ENCODE measurements around the gene NETO2.
"Not testable (repeated sequence)": the region's sequence is repeated elsewhere in the genome, so short reads cannot be mapped to it uniquely, and the experiment has no call there.

NETO2 gene, protein sequence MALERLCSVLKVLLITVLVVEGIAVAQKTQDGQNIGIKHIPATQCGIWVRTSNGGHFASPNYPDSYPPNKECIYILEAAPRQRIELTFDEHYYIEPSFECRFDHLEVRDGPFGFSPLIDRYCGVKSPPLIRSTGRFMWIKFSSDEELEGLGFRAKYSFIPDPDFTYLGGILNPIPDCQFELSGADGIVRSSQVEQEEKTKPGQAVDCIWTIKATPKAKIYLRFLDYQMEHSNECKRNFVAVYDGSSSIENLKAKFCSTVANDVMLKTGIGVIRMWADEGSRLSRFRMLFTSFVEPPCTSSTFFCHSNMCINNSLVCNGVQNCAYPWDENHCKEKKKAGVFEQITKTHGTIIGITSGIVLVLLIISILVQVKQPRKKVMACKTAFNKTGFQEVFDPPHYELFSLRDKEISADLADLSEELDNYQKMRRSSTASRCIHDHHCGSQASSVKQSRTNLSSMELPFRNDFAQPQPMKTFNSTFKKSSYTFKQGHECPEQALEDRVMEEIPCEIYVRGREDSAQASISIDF

DNA sequence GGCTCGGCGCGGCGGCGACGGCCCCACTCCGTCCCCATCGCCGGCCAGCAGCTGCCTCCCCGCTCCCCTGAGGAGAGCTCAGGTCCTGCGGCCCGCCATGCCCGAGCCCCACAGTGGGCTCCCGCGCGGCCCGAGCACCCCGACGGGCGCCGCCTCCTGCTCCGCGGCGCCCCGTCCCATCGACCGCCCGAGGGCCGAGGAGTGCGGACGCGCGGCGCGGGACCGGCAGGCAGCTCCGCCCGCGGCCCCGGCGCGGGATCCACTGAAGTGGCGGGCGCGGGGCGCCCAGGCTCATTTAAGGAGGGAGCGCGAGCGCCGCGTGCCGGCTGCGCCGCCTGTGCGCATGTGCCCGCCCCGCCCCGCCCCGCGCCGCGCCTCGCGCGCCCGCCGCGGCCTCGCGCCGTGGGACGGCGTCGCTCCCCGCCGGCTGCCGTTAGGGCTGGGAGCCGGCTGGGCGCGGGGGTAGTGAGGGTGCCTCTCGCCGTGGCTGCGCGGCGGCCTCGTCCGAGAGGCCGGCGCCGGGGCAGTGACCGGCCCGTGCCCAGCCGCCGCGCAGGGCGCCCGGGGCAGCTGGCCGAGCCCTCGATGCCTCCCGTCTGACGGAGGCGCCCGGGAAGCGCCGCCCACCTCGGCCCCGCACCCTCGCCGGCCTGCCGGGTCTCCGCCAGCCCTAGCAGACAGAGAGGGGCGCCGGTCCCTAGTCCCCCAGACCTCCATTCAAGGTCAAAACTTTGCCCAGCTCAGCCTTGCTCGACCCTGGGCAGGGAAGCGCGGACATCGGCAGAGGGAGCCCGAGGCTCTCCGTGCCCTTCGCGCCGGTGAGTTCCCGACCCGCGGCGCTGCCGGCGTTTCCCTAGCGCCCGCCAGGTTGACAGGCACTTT is at the start of gene NETO2:
TSS of gene NETO2 (minus strand) at position 269 of the 882 bp plus-strand sequence. CDS start 333 bp downstream, outside the sequence.
- peak; percentile 79 for DNase-seq (ENCODE audit: low spot score)

DNA sequence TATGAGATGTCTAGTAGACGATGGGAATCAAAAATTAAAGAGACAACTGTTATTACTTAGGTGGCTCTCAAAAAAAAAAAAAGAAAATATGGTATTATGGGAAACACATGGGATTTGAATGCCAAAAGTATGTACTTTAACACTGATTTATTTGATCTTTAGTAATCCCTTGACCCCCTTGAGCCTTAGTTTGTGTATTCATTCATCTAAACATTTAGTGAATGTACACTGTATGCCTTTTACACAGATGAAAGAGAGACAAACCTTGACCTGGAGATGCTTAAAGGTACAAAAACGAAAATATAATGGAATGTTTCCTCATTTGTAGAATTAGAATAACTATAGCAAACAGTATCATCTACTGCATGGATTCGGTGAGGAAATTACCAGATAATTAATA is 38.6 kb upstream of the NETO2 start:
- no peak for DNase-seq (ENCODE audit: low spot score)

DNA sequence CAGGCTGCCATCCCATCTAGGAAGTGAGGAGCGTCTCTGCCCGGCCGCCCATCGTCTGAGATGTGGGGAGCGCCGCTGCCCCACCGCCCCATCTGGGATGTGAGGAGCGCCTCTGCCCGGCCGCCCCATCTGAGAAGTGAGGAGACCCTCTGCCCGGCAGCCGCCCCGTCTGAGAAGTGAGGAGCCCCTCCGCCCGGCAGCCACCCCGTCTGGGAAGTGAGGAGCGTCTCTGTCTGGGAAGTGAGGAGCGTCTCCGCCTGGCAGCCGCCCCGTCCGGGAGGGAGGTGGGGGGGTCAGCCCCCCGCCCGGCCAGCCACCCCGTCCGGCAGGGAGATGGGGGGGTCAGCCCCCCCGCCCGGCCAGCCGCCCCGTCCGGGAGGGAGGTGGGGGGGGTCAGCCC is 37.3 kb upstream of the NETO2 start:
- DNase-seq (ENCODE audit: low spot score), result not testable (repeated sequence)

DNA sequence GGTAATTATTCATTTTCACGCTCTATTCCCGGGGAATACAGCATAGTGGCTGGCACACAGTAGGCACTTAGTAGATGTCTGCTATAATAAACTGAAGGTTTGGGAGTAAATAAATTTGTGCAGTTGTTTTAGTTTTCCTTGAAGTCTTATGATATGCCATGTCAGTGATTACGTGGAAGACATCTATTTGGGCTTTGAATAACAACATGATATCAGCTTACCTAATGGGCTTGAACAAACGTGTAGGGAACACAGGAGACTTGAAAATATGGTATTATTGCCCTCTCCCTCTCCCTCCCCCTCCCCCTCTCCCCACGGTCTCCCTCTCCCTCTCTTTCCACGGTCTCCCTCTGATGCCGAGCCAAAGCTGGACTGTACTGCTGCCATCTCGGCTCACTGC is 36.3 kb upstream of the NETO2 start:
- no peak for DNase-seq (ENCODE audit: low spot score)

DNA sequence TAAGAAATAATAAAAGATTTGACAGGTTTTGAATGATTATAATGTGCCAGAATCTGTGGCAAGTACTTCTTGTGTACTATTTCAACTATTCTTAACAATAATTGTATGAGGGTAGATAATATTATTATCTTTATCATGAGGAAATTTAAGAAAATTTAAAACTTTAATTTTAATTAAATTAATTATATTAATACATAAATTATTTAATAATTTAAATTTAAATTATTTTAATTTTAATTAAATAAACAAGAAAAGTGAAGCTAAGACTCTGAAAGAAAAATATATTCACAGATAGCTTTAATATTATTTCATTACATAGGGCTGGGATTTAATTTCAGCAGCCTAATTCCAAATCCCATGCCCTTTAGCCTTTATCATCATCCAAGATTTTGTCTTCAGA is 31.4 kb upstream of the NETO2 start:
- no peak for DNase-seq (ENCODE audit: low spot score)

DNA sequence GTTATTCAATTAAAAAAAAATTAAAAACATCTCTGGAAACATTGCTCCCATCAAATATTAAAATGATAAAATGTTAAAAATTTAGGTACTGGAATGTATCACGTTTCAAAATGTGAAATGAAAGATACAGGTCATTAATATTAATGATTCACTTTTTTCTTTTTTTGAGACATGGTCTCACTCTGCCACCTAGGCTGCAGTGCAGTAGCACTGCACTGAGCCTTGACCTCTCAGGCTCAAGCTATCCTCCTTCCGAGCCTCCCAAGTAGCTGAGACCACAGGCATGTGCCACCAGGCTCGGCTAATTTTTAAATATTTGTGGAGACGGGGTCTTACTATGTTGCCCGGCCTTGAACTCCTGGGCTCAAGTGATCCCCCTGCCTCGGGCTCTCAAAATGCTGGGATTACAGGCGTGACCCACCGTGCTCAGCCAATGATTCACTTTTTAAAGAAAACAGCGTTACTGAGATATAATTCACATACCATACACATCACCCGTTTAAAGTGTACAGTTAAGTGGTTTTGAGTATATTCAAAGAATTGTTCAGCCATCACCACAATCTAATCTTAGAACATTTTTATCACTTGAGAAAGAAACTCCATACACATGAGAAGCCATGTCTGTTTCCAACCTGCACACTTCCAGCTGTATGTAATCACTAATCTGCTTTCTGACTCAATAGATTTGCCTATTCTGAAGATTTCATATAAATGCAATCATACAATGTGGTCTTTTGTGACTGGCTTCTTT is 19.1 kb upstream of the NETO2 start:
- DNase-seq (ENCODE audit: low spot score), result no peak

DNA sequence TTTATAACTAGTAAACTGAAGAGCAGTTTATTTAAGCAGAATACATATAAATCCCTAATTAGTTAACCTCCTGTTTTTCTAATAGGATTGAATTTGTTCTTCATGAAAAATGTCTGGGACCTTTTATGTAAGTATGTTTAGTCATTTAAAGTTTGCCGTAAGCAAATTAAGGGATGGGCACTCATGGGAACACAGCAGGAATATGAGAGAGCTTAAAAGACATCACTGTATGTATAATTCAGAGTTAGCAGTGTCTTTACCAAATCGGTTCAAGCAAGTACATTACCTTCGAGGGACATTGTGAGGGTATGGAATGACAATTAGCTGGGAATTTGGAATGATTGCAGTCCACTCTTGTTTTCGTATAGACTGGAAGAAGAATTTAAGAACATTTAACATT is 17.7 kb upstream of the NETO2 start:
- no peak for DNase-seq (ENCODE audit: low spot score)

DNA sequence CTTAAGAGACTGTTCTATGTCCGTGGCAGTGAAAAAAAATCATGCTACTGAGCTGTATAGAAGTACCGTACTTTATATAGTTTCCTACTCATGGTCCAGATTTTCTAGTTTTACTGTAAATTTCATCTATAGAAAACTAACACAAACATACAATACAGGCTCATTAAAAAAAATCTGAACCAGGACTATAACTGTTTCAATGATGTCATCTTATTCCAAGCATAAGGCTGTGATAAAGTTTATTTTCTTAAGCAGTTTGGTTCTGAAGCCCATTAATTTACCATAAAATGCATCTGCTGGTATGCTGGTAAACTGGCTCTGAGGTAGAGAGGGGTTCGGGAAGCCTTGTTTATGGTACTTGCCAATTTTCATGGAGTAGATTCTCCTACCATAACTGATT is 16.7 kb upstream of the NETO2 start:
- no peak for DNase-seq (ENCODE audit: low spot score)

DNA sequence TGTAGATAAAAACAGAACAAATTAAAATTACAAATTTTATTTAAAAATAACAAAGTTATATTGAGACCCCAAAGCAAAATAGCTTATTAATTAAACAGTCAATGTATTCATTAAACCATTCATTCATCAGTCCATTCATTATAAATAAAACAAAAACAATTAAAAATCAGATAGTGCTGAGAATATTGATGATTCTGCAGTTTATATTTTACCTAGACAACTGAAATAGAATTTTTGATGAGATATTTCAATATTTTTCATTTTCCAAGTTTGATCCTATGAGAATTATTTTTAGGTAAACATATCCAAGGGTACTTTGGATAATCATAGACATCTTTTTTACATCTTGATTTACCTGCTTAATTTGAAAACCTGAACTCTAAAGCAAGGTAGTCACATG is 15.2 kb upstream of the NETO2 start:
- DNase-seq (ENCODE audit: low spot score), result no peak

DNA sequence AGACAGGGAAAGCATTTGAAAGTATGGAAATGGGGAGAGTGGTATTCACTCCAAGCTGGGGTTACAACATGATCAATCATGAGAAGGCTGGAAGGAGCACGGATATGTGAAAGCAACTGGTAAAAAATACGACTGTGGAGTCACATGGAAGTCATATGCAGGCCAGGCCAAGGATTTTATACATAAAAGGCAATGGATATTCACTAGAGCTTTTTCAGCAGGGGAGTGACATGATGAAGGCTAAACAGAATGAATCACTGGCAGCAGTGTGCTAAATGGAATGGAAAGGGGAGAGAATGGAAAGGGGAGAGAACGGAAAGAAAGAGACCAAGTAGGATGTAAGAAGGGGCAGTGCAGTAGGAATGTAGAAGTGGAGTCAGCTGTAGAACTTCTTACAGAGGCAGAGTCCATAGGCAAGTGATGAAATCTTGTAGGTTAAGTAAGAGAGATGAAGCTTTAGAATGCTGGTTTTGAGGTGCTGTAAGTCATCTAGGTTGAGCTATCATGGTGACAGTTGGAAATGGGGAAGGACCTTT is 13.0 kb upstream of the NETO2 start:
- DNase-seq (ENCODE audit: low spot score), result no peak

DNA sequence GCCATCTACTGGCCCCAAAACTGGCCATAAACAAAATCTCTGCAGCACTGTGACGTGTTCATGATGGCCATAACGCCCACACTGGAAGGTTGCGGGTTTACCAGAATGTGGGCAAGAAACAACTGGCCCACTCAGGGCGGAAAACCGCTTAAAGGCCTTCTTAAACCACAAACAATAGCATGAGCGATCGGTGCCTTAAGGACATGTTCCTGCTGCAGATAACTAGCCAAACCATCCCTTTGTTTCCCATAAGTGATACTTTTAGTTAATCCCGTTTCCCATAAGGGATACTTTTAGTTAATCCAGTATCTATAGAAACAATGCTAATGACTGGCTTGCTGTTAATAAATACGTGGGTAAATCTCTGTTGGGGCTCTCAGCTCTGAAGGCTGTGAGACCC is 8.8 kb upstream of the NETO2 start:
- not testable (repeated sequence) for DNase-seq (ENCODE audit: low spot score)

DNA sequence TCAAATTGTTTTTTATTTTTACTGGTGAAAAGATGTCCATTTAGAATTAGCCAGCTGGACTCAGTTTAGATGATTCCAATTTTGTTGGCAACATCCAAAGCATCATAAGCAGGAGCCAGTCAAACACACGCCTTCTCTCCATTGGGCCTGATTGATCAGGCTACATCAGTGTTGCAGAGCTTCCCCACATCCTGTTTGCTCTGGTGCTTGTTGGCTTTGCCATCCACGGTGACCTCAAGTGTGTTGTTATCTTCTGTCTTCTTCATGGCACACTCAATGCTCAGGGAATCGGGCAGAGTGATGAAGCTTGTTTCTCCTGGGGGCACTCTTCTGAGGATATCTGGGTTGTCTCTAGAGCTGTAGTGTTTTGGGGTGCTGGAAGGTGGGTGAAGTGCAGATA is 6.3 kb upstream of the NETO2 start:
- DNase-seq (ENCODE audit: low spot score), result no peak

DNA sequence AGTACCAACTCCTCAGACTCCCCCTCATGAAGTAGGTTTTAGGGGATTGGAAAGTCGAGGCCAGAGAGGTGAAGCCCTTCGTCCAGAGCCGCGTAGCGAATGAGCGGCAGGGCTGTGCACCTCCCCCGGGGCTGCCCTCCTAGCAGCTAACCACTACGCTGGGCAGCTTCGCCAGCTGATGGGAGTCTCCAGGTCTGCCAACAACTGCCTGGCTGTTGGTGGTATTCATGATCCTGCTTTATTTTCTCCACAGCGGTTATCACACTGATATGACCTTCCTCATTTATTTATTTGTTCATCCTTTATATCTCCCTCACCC is 773 bp upstream of the NETO2 start:
- DNase-seq (ENCODE audit: low spot score), result no peak

DNA sequence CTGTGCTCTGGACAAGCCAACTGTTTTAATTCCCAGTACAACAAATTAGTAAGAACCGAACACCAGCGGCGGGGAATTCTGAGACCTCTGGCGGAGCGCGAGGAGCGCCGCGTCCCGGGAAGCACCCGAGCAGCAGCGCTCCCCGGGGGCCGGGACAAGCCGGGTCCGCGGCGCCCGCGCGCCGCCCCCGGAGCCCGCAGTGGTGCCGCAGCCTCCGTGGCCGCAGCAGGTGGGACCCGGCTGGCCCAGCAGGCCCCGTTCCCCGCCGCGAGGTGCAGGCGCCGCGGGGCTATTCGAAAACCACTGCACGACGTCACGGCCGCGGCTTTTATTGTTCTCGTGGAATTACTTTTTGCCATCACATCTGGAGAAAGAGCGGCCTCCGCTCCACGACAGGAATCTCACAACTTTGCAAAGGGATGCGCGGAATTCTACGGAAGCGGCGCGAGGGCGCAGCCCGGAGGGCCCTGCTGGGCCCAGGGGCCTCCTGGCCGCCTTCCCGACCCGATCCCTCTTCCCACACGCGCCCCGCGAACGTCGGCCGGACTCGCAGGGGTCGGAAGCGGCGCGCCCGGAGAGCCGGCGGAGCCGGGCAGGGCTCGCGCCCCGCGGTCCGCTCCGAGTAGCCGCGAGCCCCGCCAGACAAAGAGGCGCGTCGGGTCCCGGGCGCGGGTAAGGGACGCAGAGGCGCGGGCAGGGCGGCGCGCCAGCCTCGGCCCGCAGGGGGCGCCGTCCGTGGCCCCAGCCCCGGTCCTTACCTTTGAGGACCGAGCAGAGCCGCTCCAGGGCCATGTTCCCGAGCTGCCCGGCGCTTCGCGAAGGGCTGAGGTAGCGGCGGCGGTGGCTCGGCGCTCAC is 696 bp downstream of the NETO2 start:
- peak; percentile 88 for DNase-seq (ENCODE audit: low spot score)

DNA sequence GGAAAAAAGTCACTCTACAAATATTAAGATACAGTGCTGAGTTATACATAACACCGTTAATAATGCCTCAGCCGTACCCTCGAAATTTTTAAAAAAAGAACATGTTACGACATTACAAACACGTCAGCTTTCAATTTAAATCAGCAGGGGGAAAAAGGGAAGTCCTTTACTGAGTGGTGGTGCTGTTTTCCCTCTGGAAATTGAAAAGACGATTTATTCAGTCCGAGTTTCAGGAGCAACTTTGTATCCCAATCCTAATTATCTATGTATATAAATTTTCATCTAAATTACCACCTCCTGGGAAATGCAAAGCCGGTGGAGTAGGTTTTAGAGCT is 1.3 kb downstream of the NETO2 start:
- DNase-seq (ENCODE audit: low spot score), result no peak

DNA sequence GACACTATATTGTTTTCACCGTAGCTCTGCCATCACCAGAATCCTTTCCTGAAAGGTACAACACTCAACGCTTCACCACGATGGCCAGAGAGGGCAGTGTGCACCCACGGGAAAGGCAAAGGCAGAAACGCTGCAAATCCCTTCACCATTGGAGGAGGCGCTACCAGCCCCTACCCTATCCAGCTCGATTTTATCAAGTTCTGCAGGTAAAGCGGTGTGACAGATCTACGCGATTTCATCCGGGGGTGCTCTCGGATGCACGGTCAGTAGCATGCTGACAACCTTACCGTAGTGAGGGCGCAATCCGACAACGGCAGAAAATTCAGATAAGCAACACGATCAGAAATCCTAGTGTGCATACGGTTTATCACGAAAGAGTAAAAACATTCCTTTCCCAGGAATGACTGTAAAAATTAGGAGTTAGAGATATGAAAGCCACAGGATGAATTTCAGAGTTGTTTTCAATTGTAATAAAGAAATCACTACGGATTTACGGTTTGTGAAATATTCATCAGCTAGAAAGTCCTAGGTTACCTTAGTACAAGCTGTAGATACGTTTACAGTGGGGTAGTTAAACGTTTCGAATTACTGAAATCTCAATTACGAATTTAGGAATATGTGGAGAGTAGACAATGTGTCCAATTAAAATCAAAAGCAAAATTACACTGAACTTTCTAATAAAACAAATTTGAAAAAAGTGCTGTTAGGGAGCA is 1.8 kb downstream of the NETO2 start:
- peak; percentile 84 for DNase-seq (ENCODE audit: low spot score)

DNA sequence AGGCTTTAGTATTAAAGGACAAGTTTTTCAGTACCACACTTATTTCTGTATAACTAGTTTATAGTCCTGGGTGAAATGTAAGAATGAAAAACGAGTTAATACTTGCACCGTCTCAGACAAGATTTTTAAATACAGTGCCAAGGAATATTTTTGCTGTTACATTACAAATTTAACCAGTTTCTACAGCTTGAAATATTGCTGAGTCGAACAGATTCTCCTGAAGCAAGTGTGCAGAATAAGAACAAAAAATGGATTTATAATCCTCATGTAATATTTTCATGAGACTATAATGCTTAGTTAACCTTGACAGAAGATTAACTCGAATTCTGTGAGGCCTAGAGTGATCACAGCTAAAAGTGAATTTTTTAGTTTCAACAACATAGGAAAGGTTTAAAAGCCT is 3.1 kb downstream of the NETO2 start:
- DNase-seq (ENCODE audit: low spot score), result no peak

DNA sequence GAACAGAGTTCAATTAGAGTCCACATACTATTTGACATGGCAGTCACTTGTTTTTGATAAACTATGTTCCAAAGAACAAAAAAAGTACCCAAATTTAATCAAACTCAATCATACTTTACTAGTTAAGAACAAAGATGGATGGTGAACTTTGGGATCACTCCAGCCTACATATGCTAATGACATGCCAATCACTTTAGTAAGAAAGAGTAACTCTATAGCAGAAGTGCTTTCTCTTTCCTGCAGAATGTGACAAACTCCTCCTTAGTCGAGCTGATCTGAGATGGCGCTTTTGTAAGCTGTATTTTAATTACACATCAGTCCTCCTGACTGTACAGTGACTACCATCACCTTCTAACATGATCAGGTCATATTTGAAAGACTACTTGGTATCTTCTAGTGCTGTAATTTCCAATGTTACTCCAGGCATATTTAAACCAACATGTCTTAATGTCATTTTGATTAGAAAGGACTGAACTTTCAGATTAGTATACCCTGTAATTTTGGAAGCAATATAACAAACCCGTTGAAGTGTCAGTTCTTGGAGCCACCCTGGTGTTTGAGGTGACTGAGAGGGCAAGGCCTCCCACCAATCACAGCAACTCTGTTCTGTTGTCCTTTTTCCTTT is 4.1 kb downstream of the NETO2 start:
- no peak for DNase-seq (ENCODE audit: low spot score)

DNA sequence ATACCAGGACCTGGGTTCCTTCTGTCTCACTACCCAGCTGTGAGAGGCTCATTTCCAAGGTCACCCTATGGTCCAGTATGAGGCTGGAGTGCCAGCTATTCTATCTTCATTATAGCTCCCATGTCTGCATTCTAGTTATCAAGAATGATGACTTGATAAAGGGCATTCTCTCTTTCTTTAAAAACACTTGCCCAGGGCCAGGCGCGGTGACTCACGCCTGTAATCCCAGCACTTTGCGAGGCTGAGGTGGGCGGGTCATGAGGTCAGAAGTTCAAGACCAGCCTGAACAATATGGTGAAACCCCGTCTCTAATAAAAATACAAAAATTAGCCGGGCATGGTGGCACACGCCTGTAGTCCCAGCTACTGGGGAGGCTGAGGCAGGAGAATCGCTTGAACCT is 5.8 kb downstream of the NETO2 start:
- not testable (repeated sequence) for DNase-seq (ENCODE audit: low spot score)
